GM23248 (cell line): ENCODE measurements around the gene FSTL4.

Experiments used
- EZH2 ChIP-seq: fragments of 200-600 bp; sonication (generic); IDR thresholded peaks from 2 replicates; pipeline ENCODE4 v1.6.1; 2018; ENCODE audit warnings: antibody characterized with exemption, mild to moderate bottlenecking; ENCODE audit not compliant: insufficient read depth, poor library complexity, severe bottlenecking
- EZH2phosphoT487 ChIP-seq: fragments of 200-600 bp; sonication (generic); IDR thresholded peaks from 2 replicates; pipeline ENCODE4 v1.6.1; 2018; ENCODE audit warnings: antibody characterized with exemption, moderate library complexity, mild to moderate bottlenecking, low read depth; ENCODE audit not compliant: insufficient read depth

DNA sequence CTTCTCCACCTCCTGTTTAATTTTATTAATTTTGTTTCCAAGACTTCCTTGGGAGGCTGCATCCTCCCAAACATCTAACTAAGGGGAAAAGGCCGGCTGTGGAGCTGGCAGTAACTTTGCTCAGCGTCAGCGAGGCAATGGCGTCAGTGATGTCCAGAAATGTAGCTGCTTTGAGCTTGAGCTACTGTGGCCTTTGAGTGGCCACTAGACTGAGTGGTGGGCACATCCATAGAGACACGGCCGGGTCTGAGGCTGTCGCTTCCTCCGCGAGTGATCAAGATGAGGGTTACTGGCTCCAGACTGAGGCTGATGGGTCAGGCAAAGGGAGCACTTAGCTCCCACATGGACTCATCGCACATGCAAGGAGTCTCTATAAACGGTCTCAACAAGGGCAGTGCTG, 283.5 kb downstream of the FSTL4 start:
- TF ChIP-seq EZH2, result no peak
- no peak for TF ChIP-seq EZH2phosphoT487
